ENCODE data around the gene ANKRD63. TPM values are rescaled to one million over a fixed set of nuclear protein-coding genes. Genes with fewer than 3 reads are reported as not detected.

ANKRD63 gene
- total and polyA plus RNA-seq, 2 of the 13 experiments (the other 11 are each of a cell fraction or from before 2014, with no cell fraction given) = not detected

DNA sequence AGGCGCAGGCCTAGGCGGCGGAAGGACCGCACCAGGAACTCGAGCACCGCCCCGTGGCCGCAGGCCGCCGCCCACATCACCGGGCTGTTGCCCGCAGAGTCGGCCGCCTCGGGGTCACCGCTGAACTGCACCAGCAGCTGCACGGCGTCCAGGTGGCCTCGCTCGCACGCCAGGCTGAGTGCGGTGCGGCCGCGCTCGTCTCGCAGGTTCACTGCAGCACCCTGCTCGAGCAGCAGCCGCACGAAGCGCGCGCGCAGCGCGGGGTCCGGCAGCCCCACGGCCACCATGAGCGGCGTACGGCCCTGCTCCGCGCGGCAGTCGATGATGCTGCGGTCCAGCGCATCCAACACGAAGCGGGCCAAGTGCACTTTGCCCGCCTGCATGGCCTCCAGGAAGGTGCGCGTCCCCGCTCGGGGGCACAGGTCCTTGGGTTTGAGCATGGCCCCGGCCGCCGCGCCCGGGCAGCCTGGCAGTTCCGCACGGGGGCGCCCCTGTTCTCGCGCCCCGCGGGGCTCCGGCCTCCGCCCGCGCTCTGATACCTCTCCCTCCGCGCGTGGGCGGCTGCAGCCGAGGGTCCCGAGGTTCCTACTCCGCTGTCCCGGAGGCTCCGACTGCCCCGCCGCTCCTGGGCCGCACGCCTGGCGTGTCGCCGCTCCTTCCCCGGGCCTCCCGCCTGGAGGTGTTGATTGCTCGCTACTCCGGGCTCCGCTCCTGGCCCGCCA lies 556 bp downstream of the ANKRD63 start (continued):
- 0 out of 2 replicates have a peak, but pooled peaks have one; percentile 21 for TF ChIP-seq ZMYM4 (CRISPR knock-in tag; IDR thresholded peaks at IDR 0.05)
- 0 out of 2 replicates have a peak, but pooled peaks have one; percentile 29 for TF ChIP-seq ZSCAN12 (CRISPR knock-in tag; IDR thresholded peaks at IDR 0.05)
- 0 out of 2 replicates have a peak, but pooled peaks have one; percentile 8 for TF ChIP-seq HNF4G (IDR thresholded peaks at IDR 0.05; ENCODE audit: borderline replicate concordance, low read depth, low read length)
- no peak for TF ChIP-seq HNF4G (CRISPR knock-in tag; IDR thresholded peaks at IDR 0.05; ENCODE audit: borderline replicate concordance, low read depth)
- peak; percentile 48; the same call in 1 of the 2 replicates for TF ChIP-seq ETV6 (CRISPR knock-in tag; conservative IDR thresholded peaks at IDR 0.05)
- TF ChIP-seq, protein P1, sequence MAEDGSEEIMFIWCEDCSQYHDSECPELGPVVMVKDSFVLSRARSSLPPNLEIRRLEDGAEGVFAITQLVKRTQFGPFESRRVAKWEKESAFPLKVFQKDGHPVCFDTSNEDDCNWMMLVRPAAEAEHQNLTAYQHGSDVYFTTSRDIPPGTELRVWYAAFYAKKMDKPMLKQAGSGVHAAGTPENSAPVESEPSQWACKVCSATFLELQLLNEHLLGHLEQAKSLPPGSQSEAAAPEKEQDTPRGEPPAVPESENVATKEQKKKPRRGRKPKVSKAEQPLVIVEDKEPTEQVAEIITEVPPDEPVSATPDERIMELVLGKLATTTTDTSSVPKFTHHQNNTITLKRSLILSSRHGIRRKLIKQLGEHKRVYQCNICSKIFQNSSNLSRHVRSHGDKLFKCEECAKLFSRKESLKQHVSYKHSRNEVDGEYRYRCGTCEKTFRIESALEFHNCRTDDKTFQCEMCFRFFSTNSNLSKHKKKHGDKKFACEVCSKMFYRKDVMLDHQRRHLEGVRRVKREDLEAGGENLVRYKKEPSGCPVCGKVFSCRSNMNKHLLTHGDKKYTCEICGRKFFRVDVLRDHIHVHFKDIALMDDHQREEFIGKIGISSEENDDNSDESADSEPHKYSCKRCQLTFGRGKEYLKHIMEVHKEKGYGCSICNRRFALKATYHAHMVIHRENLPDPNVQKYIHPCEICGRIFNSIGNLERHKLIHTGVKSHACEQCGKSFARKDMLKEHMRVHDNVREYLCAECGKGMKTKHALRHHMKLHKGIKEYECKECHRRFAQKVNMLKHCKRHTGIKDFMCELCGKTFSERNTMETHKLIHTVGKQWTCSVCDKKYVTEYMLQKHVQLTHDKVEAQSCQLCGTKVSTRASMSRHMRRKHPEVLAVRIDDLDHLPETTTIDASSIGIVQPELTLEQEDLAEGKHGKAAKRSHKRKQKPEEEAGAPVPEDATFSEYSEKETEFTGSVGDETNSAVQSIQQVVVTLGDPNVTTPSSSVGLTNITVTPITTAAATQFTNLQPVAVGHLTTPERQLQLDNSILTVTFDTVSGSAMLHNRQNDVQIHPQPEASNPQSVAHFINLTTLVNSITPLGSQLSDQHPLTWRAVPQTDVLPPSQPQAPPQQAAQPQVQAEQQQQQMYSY (CRISPR knock-in tag; IDR thresholded peaks at IDR 0.05) = 0 out of 2 replicates have a peak, but pooled peaks have one; percentile 22
- no peak for TF ChIP-seq CEBPG (CRISPR knock-in tag; IDR thresholded peaks at IDR 0.05)
- 0 out of 2 replicates have a peak, but pooled peaks have one; percentile 12 for TF ChIP-seq NR2C2 (CRISPR knock-in tag; IDR thresholded peaks at IDR 0.05; ENCODE audit: borderline replicate concordance)
- no peak for TF ChIP-seq FOXA3 (CRISPR knock-in tag; IDR thresholded peaks at IDR 0.05)
- peak; percentile 57; the same call in 1 of the 2 replicates for TF ChIP-seq MAX (IDR thresholded peaks at IDR 0.05)
- TF ChIP-seq HOXD1 (CRISPR knock-in tag; IDR thresholded peaks at IDR 0.05) = peak; percentile 33; the same call in 1 of the 2 replicates
- 0 out of 2 replicates have a peak, but pooled peaks have one; percentile 42 for TF ChIP-seq BRD4 (CRISPR knock-in tag; IDR thresholded peaks at IDR 0.05)
- TF ChIP-seq ZNF777 (CRISPR knock-in tag; IDR thresholded peaks at IDR 0.05) = peak; percentile 90
- TF ChIP-seq ZBTB7A (CRISPR knock-in tag; IDR thresholded peaks at IDR 0.05) = 0 out of 2 replicates have a peak, but pooled peaks have one; percentile 11
